ENCODE data around the gene APOC1. TPM values are rescaled to one million over a fixed set of nuclear protein-coding genes. Genes with fewer than 3 reads are reported as not detected.

The APOC1 gene
- total and polyA plus RNA-seq, 9 donors, result 14.4 to 625 (median 47.4) TPM

DNA sequence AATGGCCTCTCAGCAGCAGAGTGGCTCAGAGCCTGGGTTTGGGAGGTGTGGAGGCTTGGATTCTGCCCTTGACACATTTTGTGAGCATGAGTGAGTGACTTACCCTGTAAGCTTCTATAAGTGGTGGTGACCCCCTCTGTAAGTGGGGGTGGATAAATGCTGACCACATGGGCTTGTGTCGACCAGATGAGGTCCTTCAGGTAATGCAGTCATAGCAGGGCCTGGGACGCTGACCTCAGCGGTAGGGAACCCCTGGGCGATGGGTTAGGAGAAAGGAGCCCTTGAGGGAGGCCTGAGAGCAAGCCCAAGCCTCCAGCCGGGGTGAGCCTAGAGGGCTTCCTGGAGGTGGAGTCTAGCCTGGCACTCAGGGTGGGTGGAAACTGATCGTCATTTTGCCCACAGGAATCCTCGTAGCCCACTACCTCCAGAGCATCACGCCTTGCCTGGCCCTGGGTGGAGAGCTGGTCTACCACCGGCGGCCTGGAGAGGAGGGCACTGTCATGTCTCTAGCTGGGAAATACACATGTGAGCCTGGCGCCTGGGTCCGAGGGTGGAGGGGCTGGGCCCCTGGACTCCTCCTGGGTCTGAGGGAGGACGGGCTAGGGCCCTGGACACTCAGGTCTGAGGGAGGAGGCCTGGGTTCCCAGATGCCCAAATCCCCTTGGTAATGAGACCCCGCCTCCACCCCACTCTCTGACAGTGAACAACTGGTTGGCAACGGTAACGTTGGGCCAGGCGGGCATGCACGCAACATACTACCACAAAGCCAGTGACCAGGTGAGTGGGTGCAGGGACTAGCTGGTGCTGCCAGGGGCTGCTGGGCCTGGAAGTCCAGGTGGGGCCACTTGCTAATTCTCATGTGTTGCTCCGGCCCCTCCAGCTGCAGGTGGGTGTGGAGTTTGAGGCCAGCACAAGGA lies 13.8 kb upstream of the APOC1 start:
- Histone ChIP-seq H3K4me3 (no peak overlapping the region), H3K27me3 (no peaks in the 10 kb centered on the region), H3K4me1 (ENCODE audit: insufficient read depth) (peaks cover 5% of the 10 kb centered on the region), H3K27ac (no peak overlapping the region), H3K36me3 (no peaks in the 10 kb centered on the region), H3K9me3 (no peaks in the 10 kb centered on the region)
- TF ChIP-seq EP300 (IDR thresholded peaks at IDR 0.05) (no peak), CTCF (IDR thresholded peaks at IDR 0.05) (no peak), POLR2A (IDR thresholded peaks at IDR 0.05) (no peak)
- intact Hi-C loops (cut with DNase I), result loop anchor here in 3 of 4 donors (5.0 to 10.0 kb wide), 3 partner anchors 52 to 162 kb away; no protein-coding TSS in a partner anchor
- DNase-seq, result peak in 1 of 5 donors; percentile 17
- 86 to 93% (median 90%) methylated on average over 19 of the region's 19 CpGs for WGBS, 3 donors

DNA sequence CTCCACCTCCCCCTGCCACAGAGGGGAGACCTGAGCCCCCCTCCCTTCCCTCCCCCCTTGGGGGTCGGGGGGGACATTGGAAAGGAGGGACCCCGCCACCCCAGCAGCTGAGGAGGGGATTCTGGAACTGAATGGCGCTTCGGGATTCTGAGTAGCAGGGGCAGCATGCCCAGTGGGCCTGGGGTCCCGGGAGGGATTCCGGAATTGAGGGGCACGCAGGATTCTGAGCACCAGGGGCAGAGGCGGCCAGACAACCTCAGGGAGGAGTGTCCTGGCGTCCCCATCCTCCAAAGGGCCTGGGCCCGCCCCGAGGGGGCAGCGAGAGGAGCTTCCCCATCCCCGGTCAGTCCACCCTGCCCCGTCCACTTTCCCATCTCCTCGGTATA lies 11.2 kb upstream of the APOC1 start:
- peaks cover 7% of the 10 kb centered on the region for H3K4me1 ChIP-seq (ENCODE audit: insufficient read depth)
- H3K27ac ChIP-seq, result no peak overlapping the region
- 65 to 76% (median 71%) methylated on average over 14 to 15 of the region's 15 CpGs for WGBS, 3 donors
- peak in 2 of 5 donors; percentile 54 to 57 for DNase-seq
- H3K9me3 ChIP-seq, result no peaks in the 10 kb centered on the region
- intact Hi-C loops (cut with DNase I), result loop anchor here in 3 of 4 donors (5.0 to 10.0 kb wide), 3 partner anchors 49 to 159 kb away; no protein-coding TSS in a partner anchor
- no peaks in the 10 kb centered on the region for H3K36me3 ChIP-seq
- no peak overlapping the region for H3K4me3 ChIP-seq
- H3K27me3 ChIP-seq, result no peaks in the 10 kb centered on the region
- TF ChIP-seq EP300 (IDR thresholded peaks at IDR 0.05) (no peak), POLR2A (IDR thresholded peaks at IDR 0.05) (no peak), CTCF (IDR thresholded peaks at IDR 0.05) (no peak)

- no peak overlapping the region for H3K27ac ChIP-seq
- no peaks in the 10 kb centered on the region for H3K9me3 ChIP-seq
- intact Hi-C loops (cut with DNase I), result loop anchor here (2.0 to 10.0 kb wide), 5 partner anchors 45 to 158 kb away; no protein-coding TSS in a partner anchor
- H3K36me3 ChIP-seq, result no peaks in the 10 kb centered on the region
- TF ChIP-seq EP300 (IDR thresholded peaks at IDR 0.05) (no peak), CTCF (IDR thresholded peaks at IDR 0.05) (peak; percentile 97 to 98 (median 98))
- peak; percentile 68 to 92 (median 81) for DNase-seq
- no peaks in the 10 kb centered on the region for H3K27me3 ChIP-seq
- H3K4me3 ChIP-seq, result no peak overlapping the region
- WGBS, 3 donors, result 9 to 12% (median 12%) methylated on average over 24 of the region's 24 CpGs
- H3K4me1 ChIP-seq (ENCODE audit: insufficient read depth), result peaks cover 7% of the 10 kb centered on the region
Measured at GRCh38 chr19:44903602-44904425, 10.6 kb upstream of the APOC1 start.

DNA sequence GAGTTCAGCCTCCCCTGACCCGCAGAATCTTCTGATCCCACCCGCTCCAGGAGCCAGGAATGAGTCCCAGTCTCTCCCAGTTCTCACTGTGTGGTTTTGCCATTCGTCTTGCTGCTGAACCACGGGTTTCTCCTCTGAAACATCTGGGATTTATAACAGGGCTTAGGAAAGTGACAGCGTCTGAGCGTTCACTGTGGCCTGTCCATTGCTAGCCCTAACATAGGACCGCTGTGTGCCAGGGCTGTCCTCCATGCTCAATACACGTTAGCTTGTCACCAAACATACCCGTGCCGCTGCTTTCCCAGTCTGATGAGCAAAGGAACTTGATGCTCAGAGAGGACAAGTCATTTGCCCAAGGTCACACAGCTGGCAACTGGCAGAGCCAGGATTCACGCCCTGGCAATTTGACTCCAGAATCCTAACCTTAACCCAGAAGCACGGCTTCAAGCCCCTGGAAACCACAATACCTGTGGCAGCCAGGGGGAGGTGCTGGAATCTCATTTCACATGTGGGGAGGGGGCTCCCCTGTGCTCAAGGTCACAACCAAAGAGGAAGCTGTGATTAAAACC lies 9.9 kb upstream of the APOC1 start:
- H3K4me1 ChIP-seq (ENCODE audit: insufficient read depth), result peaks cover 7% of the 10 kb centered on the region
- H3K4me3 ChIP-seq, result no peak overlapping the region
- H3K27me3 ChIP-seq, result no peaks in the 10 kb centered on the region
- no peak overlapping the region for H3K27ac ChIP-seq
- H3K36me3 ChIP-seq, result no peaks in the 10 kb centered on the region
- intact Hi-C loops (cut with DNase I), result loop anchor here (2.0 to 10.0 kb wide), 5 partner anchors 44 to 158 kb away; no protein-coding TSS in a partner anchor
- WGBS, 3 donors, result 40 to 50% (median 40%) methylated on average over 12 of the region's 12 CpGs
- no peak for DNase-seq
- no peak for TF ChIP-seq EP300 (IDR thresholded peaks at IDR 0.05)
- TF ChIP-seq CTCF (IDR thresholded peaks at IDR 0.05), result peak in 1 of 3 donors; percentile 9
- no peak for TF ChIP-seq POLR2A (IDR thresholded peaks at IDR 0.05)
- H3K9me3 ChIP-seq, result no peaks in the 10 kb centered on the region

Data from ovary (tissue), 9 donors.